ENCODE data around the gene POLRMT. TPM values are rescaled to one million over a fixed set of nuclear protein-coding genes. Genes with fewer than 3 reads are reported as not detected.

The POLRMT gene
- total RNA-seq, 2 experiments from 2014 or later: 50.6 to 51.0 TPM

DNA sequence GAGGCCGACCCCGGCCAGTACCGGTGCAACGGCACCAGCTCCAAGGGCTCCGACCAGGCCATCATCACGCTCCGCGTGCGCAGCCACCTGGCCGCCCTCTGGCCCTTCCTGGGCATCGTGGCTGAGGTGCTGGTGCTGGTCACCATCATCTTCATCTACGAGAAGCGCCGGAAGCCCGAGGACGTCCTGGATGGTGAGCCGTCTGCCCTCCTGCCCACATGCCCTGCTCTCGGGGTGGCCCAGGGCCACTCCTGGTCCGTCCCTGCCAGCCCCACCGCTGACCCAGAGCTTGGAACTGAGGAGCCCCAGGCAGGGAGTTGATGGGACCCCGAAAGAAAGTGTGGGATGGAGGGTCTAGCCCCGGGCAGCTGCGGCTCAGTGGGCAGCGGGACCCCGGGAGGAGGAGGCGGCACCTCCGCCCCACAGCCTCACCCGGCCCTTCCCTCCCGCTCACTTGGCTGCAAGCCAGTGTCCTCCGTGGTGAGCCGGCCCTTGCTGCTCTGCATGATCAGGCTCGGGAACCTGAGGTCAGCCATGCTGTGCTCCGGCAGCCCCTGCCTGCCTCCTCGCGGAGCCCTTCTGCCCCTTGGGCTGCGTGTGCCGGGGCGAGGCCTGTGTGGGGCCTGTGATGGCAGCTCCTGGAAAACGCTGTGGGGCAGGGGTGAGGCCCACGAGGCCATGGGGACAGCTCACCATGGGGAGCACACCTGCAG lies 51.8 kb downstream of the POLRMT start:
- POLR2A ChIA-PET: no interaction called here

DNA sequence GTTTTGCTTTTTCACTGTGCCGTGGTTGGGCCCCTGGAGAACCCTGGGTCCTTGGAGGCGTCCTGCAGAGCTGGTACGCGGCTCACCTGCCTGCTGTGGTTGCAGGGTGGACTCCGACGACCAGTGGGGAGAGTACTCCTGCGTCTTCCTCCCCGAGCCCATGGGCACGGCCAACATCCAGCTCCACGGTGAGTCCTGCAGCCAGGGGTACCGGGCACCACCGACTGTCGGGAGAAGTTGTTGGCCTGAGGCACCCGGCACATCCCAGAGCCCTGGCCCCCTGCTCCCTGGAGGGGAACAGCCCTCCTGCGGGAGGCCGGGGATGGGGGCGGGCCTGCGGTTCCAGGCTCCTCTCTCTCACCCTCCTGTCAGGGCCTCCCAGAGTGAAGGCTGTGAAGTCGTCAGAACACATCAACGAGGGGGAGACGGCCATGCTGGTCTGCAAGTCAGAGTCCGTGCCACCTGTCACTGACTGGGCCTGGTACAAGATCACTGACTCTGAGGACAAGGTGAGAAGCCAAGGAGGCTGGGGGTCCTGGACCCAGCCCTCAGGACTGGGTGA lies 53.0 kb downstream of the POLRMT start:
- CTCF ChIA-PET: no interaction called here
- POLR2A ChIA-PET: no interaction called here
- peaks cover 21% of the 10 kb centered on the region for H3K4me1 Mint-ChIP-seq (ENCODE audit: low read depth)
- DNase-seq (no peak), ATAC-seq (no peak)
- no peaks in the 10 kb centered on the region for H3K9me3 Mint-ChIP-seq (ENCODE audit: insufficient read depth)
- no peak overlapping the region for H3K27ac Mint-ChIP-seq
- H3K27me3 Mint-ChIP-seq (ENCODE audit: low read depth): no peaks in the 10 kb centered on the region
- peaks cover 9% of the 10 kb centered on the region for H3K36me3 Mint-ChIP-seq (ENCODE audit: low read depth)
- H3K4me3 Mint-ChIP-seq: no peak overlapping the region

More for the DNA sequence above, 51.8 kb downstream of the POLRMT start:
- Mint-ChIP-seq H3K9me3 (ENCODE audit: insufficient read depth) (no peaks in the 10 kb centered on the region), H3K27ac (no peak overlapping the region), H3K4me3 (no peak overlapping the region), H3K36me3 (ENCODE audit: low read depth) (peaks cover 9% of the 10 kb centered on the region), H3K4me1 (ENCODE audit: low read depth) (peaks cover 14% of the 10 kb centered on the region), H3K27me3 (ENCODE audit: low read depth) (peaks cover 2% of the 10 kb centered on the region)
- DNase-seq (no peak), ATAC-seq (no peak)
- CTCF ChIA-PET: no interaction called here

DNA sequence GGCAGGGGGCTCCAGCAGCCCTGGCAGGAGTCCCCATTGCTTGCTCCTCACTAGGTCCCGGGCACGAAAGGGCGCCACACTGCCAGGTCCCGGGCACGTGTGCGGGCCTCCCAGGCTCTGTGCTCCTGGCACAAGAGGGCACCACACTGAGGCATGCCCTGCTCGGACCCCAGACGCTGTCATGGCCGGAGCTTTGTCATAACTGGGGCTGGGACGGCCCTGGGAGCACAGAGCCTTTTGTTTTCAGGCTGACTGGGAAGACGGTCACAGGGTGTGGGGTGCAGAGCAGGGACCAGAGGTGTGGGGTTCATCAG lies 53.5 kb downstream of the POLRMT start:
- no peak overlapping the region for H3K4me3 Mint-ChIP-seq
- ChIA-PET CTCF (no interaction called here), POLR2A (no interaction called here)
- peaks cover 25% of the 10 kb centered on the region for H3K4me1 Mint-ChIP-seq (ENCODE audit: low read depth)
- DNase-seq (no peak), ATAC-seq (no peak)
- no peak overlapping the region for H3K27ac Mint-ChIP-seq
- peaks cover 9% of the 10 kb centered on the region for H3K36me3 Mint-ChIP-seq (ENCODE audit: low read depth)
- no peaks in the 10 kb centered on the region for H3K9me3 Mint-ChIP-seq (ENCODE audit: insufficient read depth)
- no peaks in the 10 kb centered on the region for H3K27me3 Mint-ChIP-seq (ENCODE audit: low read depth)

DNA sequence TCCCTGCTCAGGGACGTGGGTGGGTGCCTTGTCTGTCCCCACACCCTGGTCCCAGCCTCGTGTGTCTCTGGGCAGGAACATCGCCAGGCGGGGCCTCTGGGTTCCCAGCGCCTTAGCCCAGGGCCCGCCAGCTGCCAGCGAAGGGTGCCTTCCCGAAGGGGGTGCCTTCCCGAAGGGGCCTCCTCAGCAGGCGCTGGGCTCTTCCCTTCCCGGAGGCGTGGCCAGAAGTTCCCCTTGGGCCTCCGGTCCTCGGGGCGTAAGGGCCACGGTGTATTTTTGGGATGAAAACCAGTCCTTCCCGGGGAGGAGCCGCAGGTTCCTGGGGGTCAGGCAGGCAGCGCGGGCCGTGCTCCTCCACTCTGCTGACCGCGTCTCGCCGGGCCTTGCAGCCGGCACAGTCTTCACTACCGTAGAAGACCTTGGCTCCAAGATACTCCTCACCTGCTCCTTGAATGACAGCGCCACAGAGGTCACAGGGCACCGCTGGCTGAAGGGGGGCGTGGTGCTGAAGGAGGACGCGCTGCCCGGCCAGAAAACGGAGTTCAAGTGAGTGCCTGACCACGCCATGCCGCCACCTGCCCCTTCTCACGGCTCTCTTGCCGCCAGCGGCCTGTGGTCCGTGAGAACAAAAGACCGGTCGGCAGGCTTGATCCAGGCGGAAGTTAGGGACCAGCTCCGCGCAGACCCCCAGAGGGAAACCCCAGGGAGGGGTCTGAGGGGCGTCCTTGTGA lies 54.1 kb downstream of the POLRMT start:
- no peak for DNase-seq
- Mint-ChIP-seq H3K4me1 (ENCODE audit: low read depth) (peaks cover 30% of the 10 kb centered on the region), H3K27ac (no peak overlapping the region), H3K36me3 (ENCODE audit: low read depth) (peaks cover 9% of the 10 kb centered on the region), H3K4me3 (no peak overlapping the region), H3K27me3 (ENCODE audit: low read depth) (no peaks in the 10 kb centered on the region), H3K9me3 (ENCODE audit: insufficient read depth) (no peaks in the 10 kb centered on the region)
- ATAC-seq: no peak
- ChIA-PET CTCF (no interaction called here), POLR2A (no interaction called here)

DNA sequence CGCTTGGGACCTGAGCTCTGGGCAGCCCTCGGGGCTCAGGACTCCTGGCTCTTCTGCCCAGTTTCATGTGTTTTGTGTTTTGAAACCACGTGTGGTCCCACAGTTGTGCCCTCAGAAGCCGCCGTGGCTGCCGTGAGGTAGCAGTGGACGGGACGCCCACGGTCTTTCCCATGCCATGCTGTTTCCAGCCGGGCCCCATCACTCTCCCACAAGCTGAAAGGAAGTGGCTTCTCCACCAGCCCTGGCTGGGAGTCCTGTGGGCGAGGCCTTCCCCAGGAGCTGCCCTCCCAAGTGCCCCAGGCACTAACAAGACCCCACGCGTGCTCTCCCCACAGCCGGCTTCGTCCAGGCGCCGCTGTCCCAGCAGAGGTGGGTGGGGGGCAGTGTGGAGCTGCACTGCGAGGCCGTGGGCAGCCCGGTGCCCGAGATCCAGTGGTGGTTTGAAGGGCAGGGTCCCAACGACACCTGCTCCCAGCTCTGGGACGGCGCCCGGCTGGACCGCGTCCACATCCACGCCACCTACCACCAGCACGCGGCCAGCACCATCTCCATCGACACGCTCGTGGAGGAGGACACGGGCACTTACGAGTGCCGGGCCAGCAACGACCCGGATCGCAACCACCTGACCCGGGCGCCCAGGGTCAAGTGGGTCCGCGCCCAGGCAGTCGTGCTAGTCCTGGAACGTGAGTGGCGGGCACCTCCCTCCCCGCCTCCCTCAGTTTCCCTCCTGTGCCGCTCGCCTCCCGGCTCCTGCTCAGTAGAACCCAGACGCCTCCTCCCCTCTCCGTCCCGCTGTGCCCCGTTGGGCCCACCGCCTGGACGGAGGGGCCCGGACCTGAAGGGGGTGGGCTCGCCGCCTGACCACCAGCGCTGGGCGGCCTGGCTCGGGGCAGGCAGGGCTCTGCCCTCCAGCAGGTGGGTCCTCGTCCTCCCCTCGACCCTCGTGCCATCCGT lies 55.6 kb downstream of the POLRMT start:
- peaks cover 3% of the 10 kb centered on the region for H3K36me3 Mint-ChIP-seq (ENCODE audit: low read depth)
- H3K4me3 Mint-ChIP-seq: no peak overlapping the region
- ChIA-PET CTCF (no interaction called here), POLR2A (no interaction called here)
- DNase-seq (no peak), ATAC-seq (no peak)
- no peaks in the 10 kb centered on the region for H3K27me3 Mint-ChIP-seq (ENCODE audit: low read depth)
- H3K9me3 Mint-ChIP-seq (ENCODE audit: insufficient read depth): no peaks in the 10 kb centered on the region
- H3K4me1 Mint-ChIP-seq (ENCODE audit: low read depth): peaks cover 32% of the 10 kb centered on the region
- no peak overlapping the region for H3K27ac Mint-ChIP-seq

DNA sequence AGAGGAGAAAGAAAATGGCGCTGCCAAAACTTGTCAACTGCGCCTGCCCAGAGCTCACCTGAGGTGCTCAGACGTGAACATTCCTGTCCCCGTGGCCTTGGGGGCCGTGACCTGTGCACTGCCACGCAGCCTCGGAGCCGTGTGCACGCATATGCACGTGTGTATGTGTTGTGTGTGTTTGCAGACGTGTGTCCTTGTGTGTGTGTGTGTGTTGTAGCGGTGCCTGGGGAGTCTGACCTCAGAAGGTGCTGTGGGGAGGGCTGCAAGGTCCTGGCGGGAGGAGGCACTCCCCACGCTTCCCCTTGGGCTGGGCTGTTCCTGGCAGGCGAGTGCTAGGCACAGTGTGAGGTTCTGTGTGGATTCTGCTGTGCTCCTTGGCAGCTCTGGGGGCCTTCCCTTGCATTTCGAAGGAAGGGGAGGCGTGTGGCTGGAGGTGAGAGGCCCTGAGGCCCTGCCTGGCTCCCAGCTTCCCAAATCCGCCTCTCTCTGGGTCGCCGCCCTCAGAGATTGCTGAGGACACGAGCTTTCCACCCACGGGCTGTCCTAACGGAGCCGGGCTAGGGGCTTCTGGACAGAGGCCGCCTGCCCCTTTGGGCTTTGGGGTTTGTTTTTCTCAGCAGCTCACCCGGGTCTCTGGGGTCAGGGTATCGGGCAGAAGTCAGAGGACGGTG lies 56.4 kb downstream of the POLRMT start:
- Mint-ChIP-seq H3K36me3 (ENCODE audit: low read depth) (peaks cover 1% of the 10 kb centered on the region), H3K27ac (peak overlapping the region; percentile 46), H3K4me1 (ENCODE audit: low read depth) (peaks cover 34% of the 10 kb centered on the region), H3K27me3 (ENCODE audit: low read depth) (no peaks in the 10 kb centered on the region), H3K4me3 (no peak overlapping the region), H3K9me3 (ENCODE audit: insufficient read depth) (no peaks in the 10 kb centered on the region)
- ATAC-seq (no peak), DNase-seq (no peak)
- ChIA-PET CTCF (no interaction called here), POLR2A (interaction anchor here (0.8 kb wide), 1 partner anchor 89 kb away, joined by 3 read pairs; no protein-coding TSS in a partner anchor)

DNA sequence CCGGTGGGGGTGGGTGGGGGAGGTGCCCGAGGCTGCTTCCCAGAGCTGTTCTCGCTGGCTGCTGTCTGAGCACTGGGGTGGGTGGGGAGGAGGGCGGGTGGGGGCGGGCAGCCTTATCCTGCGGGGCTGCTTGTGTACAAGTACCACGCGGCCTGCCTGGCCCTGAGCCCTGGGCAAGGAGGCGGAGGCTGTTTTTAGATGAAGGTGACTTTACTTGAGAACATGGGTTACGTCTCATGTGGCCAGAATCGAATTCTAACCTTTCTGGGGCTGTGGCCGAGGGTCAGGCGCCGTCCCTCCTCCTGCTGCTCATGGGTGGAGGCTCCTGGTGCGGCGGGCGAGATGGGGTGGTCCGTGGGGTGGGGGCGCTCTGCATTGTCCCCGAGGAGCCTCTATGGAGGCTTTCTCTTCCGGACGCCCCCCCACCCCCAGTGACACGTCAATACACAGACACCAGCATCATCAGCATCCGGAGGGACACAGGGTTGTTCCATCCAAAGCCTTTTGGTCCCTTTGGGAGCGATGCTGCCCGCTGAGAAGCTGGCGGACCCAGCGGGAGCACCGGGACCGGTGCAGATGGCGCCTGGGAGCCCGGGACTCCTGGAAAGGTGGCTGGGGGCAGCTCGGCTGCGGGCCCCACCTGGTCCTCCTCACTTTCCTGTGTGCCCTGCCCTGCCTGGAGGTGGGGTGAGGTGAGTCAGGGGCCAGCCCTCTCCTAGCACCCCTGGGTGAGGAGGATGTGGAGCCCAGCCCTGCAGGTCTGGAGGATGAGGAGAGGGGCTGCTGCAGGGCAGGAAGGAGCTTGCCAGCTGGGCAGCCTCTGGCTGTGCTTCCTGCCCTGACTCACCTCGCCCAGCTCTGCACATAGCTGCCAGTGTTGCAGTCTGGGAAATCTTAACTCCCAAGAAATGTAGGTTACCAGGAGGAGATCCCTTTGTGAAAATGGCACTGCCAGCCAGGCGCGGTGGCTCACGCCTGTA lies 57.5 kb downstream of the POLRMT start:
- peaks cover 43% of the 10 kb centered on the region for H3K4me1 Mint-ChIP-seq (ENCODE audit: low read depth)
- no peak overlapping the region for H3K27ac Mint-ChIP-seq
- no peaks in the 10 kb centered on the region for H3K27me3 Mint-ChIP-seq (ENCODE audit: low read depth)
- ChIA-PET CTCF (interaction anchor here (1.0 to 1.9 kb wide), 2 partner anchors 9 to 194 kb away, joined by 3 to 12 read pairs; no protein-coding TSS in a partner anchor), POLR2A (interaction anchor here (0.8 kb wide), 1 partner anchor 88 kb away, joined by 3 read pairs; no protein-coding TSS in a partner anchor)
- no peaks in the 10 kb centered on the region for H3K9me3 Mint-ChIP-seq (ENCODE audit: insufficient read depth)
- peaks cover 1% of the 10 kb centered on the region for H3K36me3 Mint-ChIP-seq (ENCODE audit: low read depth)
- H3K4me3 Mint-ChIP-seq: no peak overlapping the region
- ATAC-seq (no peak), DNase-seq (no peak)

DNA sequence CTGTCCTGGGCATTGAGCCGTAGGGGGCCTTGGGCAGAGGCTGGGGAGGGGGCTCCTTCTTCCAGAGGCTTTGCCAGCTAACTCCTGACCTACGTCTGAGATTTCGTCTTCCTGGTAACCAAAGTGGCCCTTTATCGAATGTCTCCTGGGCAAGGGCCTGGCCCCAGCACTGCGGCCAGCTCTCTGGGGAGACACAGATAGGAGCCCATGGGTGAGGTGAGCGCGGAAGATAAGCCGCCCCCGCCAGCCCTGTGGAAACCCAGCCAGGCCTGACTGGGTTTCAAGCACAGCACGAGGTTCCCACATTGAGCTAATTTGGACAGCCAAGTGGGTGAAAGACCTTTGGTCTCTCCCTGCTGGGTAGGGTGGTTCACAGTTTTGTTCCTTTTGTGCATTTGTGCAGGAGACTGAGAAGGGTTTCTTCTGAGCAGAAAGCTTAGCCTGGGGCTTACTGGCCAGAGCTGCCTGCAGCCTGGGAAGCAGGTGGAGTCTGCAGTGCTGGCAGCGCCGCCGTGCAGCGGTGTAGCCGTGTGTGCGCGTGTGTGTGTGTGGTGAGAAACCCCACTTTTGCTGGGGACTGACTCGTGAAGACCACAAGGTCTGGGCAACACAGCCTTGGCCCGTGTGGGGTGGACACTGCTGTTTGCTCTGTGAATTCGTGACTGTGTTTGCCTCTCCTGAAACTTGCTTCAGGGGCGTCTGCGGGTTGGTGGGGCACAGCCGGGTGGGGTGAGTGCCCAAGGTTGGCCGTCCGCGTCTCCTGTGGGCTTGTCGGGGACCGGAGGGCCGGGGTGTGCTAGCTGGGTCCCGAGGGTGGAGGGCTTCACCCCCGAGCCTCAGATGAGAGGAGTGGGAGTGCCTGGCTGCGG lies 58.4 kb downstream of the POLRMT start:
- H3K4me3 Mint-ChIP-seq: peak overlapping the region; percentile 50
- ChIA-PET POLR2A (interaction anchor here (0.9 kb wide), 1 partner anchor 33 kb away, joined by 4 read pairs; no protein-coding TSS in a partner anchor), CTCF (interaction anchor here (1.0 to 1.9 kb wide), 2 partner anchors 10 to 195 kb away, joined by 3 to 12 read pairs; no protein-coding TSS in a partner anchor)
- ATAC-seq: no peak
- H3K4me1 Mint-ChIP-seq (ENCODE audit: low read depth): peaks cover 44% of the 10 kb centered on the region
- DNase-seq: no peak
- peaks cover 2% of the 10 kb centered on the region for H3K36me3 Mint-ChIP-seq (ENCODE audit: low read depth)
- H3K9me3 Mint-ChIP-seq (ENCODE audit: insufficient read depth): no peaks in the 10 kb centered on the region
- H3K27me3 Mint-ChIP-seq (ENCODE audit: low read depth): no peaks in the 10 kb centered on the region
- H3K27ac Mint-ChIP-seq: peak overlapping the region; percentile 10

DNA sequence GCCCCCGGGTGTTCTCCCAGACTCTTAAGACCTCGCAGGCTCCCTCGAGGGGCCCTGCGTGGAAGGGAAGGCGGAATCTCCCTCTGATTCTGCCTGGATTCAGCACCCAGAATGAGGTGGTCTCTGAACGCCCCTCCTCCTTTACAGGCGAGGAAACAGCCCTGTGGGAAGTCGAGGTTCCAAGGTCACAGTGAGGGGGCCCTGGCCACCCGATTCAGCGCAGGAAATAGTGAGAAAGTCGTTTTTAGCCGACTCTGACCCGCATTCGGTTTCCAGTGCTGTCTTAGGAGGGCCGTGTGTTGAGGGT lies 59.9 kb downstream of the POLRMT start:
- DNase-seq (no peak), ATAC-seq (no peak)
- ChIA-PET CTCF (interaction anchor here (1.9 kb wide), 1 partner anchor 11 kb away, joined by 12 read pairs; no protein-coding TSS in a partner anchor), POLR2A (no interaction called here)
- Mint-ChIP-seq H3K36me3 (ENCODE audit: low read depth) (peaks cover 3% of the 10 kb centered on the region), H3K27ac (peak overlapping the region; percentile 74), H3K27me3 (ENCODE audit: low read depth) (no peaks in the 10 kb centered on the region), H3K4me3 (peak overlapping the region; percentile 88), H3K4me1 (ENCODE audit: low read depth) (peaks cover 46% of the 10 kb centered on the region), H3K9me3 (ENCODE audit: insufficient read depth) (no peaks in the 10 kb centered on the region)
